ENCODE measurements around the gene NGLY1.

GRCh38 chr3:25749031-25749581 is 34.1 kb downstream of the NGLY1 start:
- TF ChIP-seq CTCF (IDR thresholded peaks at IDR 0.05): no peak
- TF ChIP-seq POLR2AphosphoS5 (IDR thresholded peaks at IDR 0.05): no peak
- no peak for TF ChIP-seq POLR2A (IDR thresholded peaks at IDR 0.05)
